SIG-M5 treated with dmso at 0.1 percent for 504 hours (cell line): Measurements from ENCODE around the gene C1orf167.
A peak's percentile ranks its signal among the peaks of the same experiment; 100 is the strongest.

Experiments used
- DNase-seq: peaks from one replicate; lab custom pipeline; 2025; ENCODE audit not compliant: unreplicated experiment; lab: John Stamatoyannopoulos, UW

The C1orf167 gene

DNA sequence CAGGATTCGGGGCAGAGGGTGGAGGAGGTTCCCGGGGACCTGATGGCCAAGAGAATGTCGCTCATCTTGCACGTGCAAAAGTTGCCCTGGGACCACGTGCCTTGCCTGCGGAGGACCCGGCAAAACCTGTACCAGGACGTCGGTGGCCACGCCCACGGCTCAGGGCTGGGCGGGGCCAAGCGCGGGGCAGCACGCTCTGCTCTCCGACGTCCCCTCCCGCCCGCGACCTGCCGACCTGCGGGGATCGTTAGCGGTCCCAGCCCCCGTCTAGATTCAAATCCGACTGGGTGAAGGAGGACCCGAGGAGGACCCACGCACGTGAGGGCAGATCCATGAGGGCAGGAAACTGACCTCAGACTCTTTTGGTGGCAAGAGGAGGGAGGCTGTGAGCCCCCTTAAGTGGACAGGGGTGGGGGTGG is at the start of gene C1orf167:
C1orf167 (plus strand) TSS at position 206 of the 419 bp plus-strand sequence. CDS start 2,208 bp downstream, outside the sequence.
- no peak for DNase-seq

DNA sequence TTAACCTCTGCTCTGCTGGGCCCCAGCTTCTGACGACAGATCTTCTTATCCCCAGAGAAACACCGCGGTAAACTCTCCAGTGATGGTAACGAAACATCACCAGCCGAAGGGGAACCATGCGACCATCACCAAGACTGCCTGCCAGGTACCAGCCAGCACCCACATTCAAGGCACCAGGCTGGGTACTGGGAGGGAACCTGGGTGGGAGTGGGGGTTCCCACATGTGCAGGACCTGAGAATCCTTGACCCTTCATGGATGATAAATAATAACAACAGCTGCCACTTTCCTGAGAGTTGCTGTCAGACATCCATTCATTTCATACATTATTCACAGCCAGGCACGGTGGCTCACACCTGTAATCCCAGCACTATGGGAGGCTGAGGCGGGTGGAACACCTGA is 49.7 kb upstream of the C1orf167 start:
- DNase-seq, result no peak

GRCh38 chr1:11713095-11713494 is 48.9 kb upstream of the C1orf167 start:
- DNase-seq, result no peak

DNA sequence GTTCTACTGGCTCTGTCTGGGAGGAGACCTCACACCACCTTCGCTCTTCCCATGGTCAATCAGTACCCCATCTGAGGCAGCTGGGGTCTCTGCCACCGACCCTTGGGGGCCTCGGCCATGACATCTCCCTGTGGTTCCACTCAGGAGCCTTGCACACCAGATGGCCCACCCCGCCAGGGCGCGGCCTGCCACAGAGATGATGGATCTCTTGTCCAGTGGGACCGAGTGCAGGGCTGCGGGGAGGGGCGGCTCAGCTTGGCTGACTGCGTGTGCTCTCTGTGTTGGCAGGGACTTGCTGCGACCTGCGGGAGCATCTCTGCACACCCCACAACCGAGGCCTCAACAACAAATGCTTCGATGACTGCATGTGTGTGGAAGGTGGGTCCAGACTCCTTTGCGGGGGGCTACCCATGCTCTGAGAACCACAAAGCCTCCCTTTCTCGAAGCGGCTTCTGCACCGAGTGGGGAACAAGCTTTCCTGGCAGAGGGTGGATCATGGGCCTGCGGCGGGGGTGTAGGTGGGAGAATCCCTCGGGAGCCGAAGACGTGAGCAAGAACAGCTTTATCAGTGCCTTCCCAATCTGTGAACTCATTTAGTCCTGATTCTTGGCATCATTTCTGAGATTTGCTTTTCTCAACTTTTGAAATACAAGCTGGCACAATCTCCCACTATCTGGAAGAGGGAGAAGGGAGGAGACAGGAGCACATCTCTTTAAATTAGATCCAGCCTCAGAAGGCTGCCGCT is 47.0 kb upstream of the C1orf167 start:
- no peak for DNase-seq

DNA sequence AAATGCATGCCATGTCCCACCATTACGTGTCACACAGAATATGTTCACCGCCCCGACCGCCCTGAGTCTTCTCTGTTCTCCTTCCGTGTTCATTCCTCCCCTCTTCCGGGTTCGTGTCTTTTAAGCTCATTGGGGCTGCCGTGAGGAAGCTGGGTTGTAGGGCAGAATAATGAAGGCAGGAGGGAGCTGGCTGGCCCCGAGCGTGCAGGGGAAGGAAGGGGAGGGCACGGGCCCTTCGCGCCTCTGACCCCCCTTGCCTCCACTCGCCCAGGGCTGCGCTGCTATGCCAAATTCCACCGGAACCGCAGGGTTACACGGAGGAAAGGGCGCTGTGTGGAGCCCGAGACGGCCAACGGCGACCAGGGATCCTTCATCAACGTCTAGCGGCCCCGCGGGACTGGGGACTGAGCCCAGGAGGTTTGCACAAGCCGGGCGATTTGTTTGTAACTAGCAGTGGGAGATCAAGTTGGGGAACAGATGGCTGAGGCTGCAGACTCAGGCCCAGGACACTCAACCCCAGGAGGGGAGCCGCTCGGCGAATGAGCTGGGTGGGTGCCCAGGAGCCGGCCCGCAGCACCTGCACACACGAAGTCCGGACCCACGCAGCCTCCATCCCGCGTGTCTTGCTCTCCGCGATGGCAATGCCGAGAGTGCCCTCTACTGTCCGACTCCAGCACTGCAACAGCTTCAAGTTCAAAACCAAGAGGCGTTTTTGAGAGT is 42.5 kb upstream of the C1orf167 start:
- DNase-seq, result peak; percentile 65

DNA sequence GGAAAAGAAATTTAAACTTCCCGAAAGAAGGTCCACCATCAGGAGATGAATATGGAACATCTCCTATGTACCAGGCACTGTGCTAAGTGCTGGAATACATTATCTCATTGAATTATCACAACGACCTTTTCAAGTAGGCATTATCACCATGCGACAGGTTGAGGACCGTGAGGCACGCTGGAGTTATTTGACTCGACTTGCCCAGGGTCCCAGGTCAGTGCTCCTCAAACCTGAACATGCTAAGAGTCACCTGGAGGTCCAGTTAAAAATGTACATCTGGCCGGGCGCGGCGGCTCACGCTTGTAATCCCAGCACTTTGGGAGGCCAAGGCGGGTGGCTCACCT is 42.0 kb upstream of the C1orf167 start:
- no peak for DNase-seq

DNA sequence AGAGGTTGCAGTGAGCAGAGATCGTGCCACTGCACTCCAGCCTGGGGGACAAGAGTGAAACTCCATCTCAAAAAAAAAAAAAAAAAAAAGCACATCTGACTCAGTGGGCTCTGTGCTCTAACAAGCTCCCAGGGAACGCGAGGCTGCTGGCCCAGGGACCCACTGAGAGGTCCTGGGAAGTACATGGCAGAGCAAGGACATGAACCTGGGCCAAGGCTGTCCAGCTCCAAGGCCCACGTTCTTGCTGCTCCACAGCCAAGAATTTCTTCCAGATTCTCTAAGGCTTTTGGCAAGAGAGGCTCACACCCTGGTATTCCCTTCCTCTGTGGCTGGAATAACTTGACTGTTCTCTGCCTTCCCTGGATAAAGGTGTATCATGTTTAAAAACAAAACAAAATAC is 41.5 kb upstream of the C1orf167 start:
- no peak for DNase-seq

DNA sequence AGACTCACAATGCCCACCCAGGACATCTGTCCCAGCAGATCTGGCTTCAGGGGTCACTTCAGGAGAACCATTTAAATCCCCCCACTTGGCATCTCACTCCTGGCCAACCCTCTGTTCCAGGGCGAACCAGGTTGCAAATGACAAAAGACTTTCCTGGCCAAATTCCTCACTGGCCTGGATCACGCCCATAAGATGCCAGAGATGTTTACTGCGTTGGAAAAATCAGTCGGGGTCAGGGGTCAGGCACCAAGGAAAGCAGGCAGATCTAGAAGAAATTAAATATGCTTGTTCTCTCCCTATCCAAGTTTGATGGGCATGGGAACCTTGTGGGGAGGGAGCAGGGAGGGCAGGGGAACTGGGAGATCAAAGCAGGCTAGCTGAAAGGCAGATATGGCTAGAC is 40.7 kb upstream of the C1orf167 start:
- no peak for DNase-seq

GRCh38 chr1:11722538-11722937 is 39.5 kb upstream of the C1orf167 start:
- no peak for DNase-seq

GRCh38 chr1:11725616-11726015 is 36.4 kb upstream of the C1orf167 start:
- peak; percentile 48 for DNase-seq

- DNase-seq, result no peak
Measured at GRCh38 chr1:11727119-11727518, 34.9 kb upstream of the C1orf167 start.

GRCh38 chr1:11728126-11728806 is 33.7 kb upstream of the C1orf167 start:
- no peak for DNase-seq

DNA sequence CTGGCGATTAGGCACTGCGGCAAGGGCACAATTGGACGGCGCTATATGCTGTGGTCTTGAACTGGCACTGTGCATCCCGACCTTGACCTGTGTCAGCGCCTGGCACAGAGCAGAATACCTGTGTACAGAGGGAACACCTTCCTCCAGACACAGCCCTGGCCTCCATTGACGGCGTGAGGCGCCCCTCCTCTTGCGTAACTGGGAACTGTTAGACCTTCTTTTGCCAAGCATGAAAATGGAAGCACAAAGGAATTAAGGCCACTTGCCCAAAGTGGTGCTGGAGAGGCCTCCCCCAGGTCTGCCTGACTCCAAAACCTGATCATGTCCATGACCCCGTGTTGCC is 32.9 kb upstream of the C1orf167 start:
- no peak for DNase-seq

DNA sequence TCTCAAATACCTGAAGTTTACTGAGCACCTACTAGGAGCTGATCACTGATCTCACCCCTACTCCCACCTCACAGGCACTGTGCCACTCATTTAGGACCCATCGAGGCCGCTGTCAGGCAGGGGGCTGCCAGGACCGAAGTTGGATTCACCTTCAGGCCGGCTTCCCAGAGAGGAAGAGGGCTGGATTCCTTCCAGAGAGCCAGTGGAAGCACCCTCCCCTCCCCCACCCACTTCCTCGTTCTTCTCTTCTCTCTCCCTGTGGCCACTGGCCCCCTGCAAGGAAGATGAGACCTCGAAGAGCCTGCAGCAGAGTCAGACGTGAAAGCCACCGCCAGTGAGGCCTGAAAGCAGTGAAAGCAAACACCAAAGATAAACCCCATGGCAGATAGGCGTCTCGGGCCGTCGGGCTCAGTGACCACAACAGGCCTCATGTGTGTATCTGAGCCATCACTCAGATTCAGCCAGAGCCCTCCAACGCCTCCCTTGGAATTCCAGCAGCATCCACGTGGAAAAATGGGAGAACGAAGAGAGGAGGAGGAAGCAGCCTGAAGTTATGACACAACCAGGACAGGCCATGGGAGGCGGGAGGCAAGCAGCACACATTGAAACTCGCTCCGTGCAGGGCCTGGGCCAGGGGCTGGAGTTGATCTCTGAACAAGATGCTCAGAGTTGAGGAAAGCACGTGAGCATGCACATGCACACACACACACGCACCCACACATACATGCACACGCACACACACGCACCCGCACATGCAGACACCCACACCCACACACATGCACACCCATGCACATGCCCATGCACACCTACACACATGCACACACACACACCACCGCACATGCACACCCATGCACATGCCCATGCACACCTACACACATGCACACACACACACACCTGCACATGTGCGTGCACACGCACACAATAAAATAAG is 32.2 kb upstream of the C1orf167 start:
- DNase-seq, result peak; percentile 15

GRCh38 chr1:11730429-11730891 is 31.5 kb upstream of the C1orf167 start:
- peak; percentile 96 for DNase-seq

DNA sequence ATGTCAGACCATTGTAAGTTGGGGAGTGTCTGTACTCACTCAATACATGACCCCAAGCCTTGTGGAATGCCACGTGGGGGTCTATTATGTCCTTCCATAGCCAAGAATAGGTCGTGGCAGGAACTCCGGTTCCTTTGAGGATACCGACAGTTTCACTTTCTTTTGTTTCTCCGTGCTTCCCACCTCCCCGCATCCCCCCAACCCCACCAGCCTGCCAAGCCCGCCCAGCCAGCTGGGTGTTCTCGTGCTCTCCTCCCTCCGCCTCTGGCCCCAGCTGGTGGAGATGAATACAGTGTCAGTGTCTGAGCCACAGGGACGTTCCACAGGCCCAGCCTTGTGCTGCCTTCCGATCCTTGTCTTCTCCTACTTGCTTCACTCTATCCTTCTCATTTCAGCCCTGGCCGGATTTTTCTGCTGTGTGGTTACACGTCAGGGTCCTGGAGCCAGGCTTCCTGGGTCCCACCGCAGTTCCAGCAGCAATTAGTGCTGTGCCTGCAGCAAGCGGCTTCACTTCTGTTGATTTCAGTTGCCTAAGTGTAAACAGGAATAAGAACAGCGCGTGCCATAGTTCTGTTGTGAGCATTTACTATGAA is 30.2 kb upstream of the C1orf167 start:
- no peak for DNase-seq

DNA sequence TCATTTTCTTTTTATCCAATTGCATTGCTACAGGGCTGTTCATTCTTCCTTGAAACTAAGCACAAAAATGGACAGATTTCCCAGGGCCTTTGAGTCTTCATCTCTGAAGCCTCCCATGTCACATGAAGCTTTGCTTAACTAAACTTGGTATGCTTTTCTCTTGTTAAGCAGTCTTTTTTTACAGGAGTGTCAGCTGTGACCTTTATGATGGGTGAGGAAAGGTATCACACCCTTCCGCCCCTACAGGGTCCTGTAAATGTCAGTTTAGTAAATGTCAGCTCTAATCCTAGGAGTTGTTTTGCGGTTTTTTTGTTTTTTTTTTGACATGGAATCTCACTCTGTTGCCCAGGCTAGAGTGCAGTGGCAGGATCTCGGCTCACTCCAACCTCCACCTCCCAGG is 28.7 kb upstream of the C1orf167 start:
- no peak for DNase-seq

- no peak for DNase-seq
Measured at GRCh38 chr1:11735531-11735853, 26.5 kb upstream of the C1orf167 start.

GRCh38 chr1:11735854-11736745 is 25.9 kb upstream of the C1orf167 start, which contains the start of gene AGTRAP:
Gene AGTRAP (plus strand): TSS chr1:11736136. CDS start chr1:11736209, 73 bp downstream.
- DNase-seq, result peak; percentile 82
